HG03575 (cell line): ENCODE data around the gene SLFNL1.

Experiments used
- ATAC-seq: cut with Tn5 transposase; IDR thresholded peaks from one replicate; pipeline ENCODE4 v1.9.1; 2021; ENCODE audit not compliant: unreplicated experiment, insufficient number of reproducible peaks, low FRiP score; ENCODE audit errors: extremely low read depth

The SLFNL1 gene

DNA sequence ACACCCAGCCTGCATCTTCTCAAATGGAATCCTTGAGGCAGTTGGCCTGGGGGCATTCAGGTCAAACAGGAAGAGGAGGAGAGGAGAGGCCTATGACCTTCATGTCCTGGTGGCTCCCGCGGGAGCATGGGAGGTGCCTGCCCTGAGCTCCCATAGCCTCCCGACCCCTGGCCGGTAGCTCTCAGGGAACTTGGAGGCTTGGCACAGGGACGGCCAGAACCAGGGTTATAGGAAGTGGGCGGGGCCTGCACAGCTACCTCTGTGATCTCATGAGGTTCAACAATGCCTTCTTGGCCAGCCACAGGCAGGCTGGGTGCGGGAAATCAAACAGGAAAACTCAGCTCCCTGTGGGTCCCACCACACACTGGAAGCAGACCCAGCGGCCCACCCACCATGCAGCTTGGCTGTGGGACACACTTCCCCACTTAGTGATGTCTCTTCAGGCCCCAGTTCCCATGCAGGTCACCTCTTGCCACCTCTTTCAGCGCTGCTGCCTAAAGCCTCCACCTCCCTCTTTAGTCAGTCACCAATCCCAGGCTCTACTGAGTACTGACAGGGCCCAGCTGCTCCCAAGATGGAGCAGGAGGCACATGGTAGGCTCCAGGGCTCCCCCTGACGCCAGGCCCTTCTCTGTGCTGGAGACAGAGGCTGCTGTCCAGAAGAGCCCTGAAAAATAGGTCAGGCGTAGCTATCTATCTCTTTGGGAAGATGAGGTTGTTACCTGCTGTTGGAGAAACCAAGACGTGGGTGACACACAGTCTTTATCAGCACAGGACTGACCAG is at the start of gene SLFNL1:
SLFNL1 (minus strand) TSS at position 200 of the 783 bp plus-strand sequence. CDS start 1,065 bp downstream, outside the sequence.
- ATAC-seq = no peak

DNA sequence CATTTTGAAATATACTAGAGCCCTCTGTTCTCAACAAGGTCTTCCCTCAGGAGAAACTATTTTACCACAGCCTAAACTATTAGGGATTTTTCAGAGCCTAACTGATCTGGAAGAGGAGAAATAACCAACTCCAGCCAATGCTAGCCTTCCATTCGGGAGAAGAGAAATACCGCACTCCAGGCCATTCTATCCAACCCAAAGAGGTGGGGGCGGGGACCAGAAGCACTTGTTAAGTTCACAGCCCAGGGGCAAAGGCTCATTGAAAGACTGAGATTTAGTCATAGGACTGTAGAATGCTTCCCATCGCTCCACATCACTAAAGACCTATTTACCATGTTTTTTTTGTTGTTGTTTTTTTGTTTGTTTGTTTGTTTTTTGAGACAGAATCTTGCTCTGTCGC is 35.4 kb upstream of the SLFNL1 start:
- no peak for ATAC-seq

DNA sequence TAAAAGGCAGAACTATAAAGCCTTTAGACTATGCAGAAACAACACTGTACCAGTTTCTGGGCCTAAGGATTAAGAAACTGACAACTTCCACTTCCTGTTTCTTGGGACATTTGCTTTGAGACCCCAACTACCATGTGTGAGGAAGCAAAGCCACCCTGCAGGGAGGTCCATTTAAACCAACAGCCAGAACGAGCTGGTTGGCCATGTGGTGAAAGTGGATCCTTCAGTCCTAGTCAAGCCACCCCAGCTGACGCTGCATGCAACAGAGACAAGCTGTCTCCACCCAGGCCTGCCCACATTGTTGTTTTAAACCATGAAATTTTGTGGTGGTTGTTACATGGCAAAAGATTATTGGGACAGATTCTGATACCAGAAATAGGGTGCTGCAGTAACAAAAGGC is 31.8 kb upstream of the SLFNL1 start:
- ATAC-seq = no peak

DNA sequence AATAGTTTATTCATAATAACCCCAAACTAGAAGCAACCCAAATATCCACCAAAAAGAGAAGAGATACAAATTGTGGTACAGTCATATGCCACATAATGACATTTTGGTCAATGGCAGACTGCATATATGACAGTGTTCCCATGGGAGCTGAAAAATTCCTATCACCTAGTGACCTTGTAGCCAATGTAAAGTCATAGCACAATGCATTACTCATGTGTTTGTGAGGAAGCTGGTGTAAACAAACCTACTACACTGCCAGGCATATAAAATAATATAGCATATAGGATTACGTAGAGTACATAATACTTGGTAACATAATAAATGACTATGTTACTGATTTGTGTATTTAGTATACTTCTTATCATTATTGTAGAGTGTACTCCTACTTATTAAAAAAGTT is 29.5 kb upstream of the SLFNL1 start:
- no peak for ATAC-seq

DNA sequence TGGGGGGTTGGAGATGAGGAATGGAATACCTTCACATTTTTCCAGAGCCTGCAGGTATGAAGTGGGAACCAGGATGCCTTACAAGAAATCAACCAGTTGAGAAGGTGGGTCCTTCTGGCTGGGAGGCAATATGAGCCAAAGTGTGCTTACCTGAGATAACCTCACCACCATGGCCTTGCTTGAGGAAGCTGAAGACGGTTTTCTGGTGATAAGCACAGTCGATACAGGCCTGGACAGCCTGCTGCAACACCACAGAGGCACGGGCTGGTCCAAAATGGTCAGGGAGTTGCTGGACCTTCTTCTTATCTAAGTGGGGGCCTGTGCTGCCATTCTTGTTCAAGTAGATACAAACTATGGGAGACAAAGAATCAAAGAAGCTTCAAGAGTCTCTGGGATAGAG is 27.0 kb upstream of the SLFNL1 start:
- ATAC-seq = no peak

DNA sequence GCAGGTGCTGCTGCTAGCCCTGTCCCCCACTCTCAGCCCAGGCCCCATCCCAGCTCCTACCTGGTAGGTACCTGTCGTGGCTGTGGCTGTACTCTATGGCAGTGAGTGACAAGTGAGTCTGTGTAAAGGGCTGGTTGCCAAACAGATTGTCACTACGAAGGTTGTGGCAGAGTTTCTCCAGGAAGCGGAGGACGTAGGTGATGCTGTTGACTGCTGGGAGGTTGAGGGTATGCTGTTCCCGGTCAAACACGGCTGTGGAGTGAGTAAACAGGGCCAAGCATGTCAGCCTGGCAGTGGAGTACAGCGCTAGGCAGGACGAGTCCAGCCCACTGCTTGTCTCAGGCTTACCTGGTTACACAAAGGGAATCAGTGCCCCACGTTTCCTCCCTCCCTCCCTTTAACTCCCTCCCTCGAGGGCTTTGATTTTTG is 24.8 kb upstream of the SLFNL1 start:
- ATAC-seq = no peak

DNA sequence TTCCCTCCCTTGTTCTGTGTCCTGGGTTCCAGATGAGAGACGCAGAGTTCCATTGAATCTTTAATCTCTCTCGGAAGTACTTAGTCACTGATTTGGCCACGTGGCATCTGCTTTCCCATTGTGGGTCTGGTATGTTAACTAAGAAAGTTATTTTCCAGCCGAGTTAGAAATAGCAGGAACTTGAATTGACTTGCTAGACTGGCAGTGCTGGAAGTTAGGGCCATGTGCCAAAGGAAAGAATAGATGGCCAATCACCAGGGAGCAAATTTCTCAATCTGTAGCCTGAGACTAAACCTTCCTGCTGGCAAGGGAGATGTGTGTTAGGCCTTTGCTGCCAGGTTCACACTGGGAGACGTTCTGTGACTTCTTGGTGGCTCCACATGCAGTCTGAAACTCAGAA is 24.2 kb upstream of the SLFNL1 start:
- no peak for ATAC-seq

DNA sequence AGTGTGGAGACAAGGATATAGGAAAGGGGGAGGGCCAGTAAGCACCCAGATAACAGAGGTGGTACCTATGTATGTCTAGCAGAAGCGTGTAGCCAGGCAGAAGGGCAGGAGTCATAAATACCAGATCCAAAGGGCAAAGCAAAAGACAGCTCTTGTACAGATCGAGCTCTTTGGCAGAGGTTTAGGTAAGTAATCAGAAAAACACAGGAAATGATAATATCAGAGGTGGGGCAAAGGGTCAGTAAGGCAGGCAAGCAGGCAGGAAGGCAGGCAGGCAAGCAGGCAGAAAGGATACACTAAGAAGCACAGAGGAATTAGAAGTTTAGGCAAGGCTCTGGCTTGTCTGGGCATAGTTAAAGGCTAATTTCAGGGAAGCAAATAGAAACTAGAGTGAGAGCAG is 22.7 kb upstream of the SLFNL1 start:
- ATAC-seq = no peak

DNA sequence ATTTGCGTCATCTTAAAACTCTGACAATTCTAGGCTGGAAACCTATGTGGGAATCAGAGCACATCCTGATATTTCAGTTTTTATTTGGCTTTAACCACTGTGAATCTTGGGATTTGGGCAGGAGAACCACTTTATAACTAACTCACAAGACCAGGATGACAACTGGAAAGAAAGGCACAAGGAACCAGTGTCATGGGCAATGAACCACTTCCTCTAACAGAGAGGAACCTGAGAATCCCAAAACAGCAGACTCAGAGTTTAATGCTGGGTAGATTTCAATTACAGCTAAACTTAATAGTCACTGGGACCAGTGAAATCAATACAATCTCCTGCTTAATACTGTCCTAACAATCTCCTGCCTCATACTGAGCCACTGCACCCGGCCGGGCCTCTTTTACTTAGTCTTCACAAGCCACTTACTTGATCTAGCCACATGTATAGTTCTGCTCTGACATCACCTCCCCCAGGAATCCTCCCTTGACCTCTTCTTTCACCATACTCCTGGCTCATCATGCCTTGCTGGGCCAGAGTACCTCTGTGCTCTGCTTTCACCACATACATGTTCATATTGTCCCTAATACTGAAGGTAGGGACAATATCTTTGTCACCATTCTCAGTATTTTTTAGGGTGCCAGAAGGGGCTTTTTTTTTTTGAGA is 20.2 kb upstream of the SLFNL1 start:
- ATAC-seq = no peak

DNA sequence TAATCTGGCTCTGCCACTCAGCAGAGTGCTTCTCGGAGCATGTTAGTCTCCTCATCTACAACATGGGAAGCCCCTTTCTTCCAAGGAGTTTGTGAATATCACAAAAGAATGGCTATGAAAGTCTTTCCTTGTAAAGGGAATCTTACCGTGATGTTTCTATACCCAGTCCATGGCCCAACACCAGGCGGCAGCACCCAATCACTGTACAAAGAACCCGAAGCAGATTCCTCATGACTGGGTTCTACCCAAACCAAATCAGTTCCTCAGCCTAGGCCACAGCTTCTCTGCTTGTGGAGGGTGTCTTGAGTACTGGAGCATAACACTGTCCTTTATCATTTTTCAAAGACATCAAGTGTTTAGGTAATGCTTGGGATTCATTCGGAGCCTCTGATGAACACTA is 16.6 kb upstream of the SLFNL1 start:
- ATAC-seq = no peak

DNA sequence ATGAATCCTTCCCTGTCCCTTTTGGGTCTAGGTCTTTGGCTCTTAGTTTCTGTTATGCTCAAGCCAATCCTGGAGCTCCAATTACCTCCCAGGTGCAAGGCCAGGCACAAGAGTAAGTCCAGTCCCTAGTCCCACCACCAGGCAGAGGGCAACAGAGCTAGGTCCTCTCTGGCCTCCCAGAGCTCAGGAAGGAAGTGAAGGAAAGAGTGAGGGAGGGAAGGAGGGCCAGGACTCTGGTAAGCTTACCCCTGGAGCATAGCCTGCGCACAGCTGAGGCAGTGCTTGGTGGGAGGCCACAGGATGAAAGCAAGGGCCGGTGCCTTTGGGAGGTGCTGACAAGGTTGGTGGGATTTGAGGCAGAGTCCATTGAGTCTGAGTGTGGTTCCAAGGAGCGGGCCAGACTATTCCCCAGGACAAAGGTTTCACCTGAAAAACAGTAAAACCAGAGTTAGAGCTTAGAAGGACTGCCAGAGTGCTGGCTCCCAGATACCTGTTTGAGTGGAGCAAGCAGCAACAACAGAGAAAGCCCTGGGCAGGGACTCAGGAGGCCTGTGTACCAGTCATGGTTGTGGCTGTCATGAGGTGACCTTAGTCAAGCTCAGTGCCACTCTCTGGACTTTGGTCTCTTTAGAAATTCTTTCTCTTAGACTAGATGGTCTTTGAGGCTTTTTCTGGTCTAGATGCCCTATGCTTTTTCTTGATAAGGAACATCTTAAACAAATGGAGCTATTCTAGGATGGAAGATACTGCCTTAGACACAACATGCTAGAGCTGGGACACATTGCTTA is 15.8 kb upstream of the SLFNL1 start:
- ATAC-seq = no peak

DNA sequence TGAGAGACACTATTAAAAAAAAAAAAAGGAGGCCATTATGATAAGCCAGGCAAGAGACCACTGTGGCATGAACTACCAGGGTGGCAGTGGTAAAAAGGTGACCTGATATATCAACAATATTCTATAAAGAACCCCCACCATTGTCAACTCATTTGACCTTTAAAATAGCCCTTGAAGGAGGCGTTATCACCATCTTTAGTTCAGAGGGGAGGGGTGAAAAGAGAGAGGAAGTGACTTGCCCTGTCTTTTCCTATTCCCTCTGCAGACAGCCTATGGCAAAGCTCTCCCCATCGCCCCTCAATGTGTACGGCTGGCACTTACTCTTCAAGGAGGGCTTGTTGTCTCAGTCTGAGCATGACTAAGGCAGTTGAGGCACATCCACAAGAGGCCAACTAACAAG is 11.7 kb upstream of the SLFNL1 start:
- ATAC-seq = no peak

DNA sequence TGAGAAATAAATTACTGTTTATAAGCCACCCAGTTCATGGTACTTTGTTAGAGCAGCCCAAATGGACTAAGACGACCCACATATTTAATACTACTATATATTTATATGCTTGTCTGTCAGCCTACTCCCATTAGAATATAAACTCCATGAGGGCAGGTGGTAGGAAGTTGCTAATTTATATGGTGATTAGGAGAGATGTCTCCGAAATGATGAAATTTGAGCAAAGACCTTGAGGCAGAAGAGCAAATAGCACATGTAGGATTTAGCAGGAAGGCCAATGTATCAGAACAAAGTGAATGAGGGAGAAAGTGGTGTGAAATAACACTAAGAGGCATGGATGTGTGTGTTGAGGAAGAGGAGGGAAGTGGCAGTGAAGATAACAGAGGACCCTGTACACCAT is 10.6 kb upstream of the SLFNL1 start:
- ATAC-seq = no peak

DNA sequence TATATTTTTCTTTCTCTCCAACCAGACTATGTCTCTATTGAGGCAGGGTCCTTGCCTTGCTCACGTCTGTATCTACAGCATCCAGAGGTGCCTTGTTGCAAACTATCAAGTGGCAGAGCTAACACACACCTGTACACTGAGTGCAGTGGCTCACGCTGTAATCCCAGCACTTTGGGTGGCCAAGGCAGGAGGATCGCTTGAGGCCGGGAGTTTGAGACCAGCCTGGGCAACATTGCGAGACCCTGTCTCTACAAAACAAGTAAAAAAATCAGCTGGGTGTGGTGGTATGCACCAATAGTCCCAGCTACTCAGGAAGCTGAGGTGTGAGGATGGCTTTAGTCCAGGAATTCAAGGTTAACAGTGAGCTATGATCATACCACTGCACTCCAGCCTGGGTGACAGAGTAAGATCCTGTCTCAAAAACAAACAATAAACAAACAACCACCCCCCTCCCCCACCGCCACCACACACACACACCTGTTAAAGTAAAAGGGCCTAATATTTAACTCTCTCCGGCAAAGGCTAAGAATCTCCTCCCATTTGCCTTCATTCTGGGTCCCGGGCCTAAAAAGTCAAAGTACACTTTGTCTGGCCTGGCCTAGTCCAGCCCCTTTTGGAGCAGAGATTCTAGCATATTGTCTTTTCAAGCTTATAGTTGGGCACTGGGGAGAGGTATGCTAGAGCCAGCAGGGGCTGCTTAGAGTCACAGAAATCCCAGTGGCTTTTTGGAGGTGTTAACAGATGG is 9.5 kb upstream of the SLFNL1 start:
- ATAC-seq = no peak

DNA sequence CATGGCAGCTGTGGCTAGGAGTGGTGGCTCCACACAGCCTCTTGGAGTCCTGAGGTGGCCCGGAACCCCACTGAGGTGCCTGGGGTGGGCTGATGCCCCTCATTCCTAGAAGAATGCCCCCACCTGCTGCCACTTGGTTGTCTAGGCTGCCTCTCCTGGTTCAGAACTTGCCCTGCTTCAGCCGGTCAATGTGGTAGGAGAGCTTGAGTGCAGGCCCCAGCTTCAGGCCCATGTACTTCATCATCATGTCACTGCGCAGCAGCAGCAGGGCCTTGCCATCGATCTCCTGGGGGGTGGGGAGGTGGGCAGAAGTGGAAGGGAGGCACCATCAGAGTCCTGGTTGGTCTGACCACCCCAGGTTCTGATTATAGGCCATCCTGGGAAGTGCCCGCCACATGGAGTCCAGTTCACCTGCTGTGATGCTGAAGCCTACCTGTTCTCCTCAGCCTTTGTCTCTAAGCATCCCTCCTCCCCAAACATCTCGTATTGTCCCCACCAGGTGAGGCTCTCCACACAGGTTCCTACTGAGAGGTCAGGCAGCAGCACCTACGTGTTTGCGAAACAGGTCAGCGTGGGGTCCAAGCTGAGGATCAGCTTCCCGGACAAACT is 6.6 kb upstream of the SLFNL1 start:
- no peak for ATAC-seq

DNA sequence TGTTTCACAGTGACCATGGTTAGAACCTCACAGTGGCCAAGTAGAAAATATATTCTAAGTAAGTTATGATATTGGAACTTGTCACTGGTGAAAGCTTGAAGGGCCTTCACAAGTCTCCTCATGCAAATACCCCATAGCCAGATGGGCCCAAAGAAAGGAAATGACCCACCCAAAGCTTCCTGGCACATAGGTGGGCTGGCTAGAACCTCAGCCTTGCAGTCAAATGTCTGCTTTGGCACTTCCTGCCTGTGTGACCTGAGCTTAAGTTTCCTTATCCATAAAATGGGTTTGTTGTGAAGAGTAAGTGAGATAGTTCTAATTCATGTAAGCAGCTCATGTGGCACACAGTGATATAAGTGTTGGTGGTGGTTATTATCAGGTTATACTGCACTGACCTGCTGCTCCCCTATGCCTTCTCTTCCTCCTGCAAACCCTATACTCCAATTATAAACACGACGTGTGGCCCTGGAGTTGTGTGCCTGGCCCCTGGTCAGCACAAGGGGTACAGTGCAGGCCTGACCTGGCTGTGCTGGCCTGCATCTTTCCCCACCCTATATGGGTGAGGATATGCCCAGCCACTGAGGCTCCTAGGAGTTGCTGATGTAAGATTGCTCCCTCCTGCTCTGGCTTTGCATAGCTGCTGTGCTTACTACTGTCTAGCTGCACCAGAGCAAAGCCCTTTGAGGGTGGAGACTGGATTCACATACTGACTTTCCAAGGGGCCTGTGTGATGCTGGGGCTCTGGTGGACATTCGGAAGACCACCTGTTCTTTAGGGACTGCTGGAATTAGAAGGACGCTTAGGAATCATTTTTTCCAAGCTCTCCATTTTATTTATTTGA is 4.7 kb upstream of the SLFNL1 start:
- ATAC-seq = no peak

DNA sequence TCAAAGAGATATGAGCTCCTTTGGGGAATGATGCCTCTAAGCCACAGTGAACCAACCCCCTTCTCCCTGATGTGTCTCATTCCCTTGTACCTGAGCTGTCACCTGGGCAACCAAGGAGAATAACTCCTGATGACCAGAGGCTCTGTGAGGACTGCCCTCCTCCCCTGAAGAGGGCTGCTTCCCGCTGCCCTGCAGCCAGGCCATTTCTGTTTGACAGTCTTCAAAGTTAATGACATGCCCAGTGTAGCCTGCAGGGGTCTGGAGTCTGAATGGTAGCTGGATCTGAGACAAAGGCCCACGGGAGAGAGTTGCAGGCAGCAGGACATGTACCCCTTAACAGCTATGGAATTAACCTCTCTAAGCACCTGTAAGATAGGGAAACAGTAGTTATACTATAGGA is 3.4 kb upstream of the SLFNL1 start:
- no peak for ATAC-seq
